K562 (cell line): ENCODE results near the gene PDZRN4. TPM values are rescaled to one million over a fixed set of nuclear protein-coding genes. Genes with fewer than 3 reads are reported as not detected.

Source experiments
- ATAC-seq: fragments of 200-7000 bp; cut with Tn5 transposase; 3 replicates; pipeline ENCODE4 v1.9.1; 2020; ENCODE audit warnings: moderate library complexity
- BruUV-seq: library from RNA; stranded (reverse); fragments of 400-500 nt; replicated peaks from 2 replicates; lab custom pipeline; 2021; lab: Mats Ljungman, UMichigan
- CTCF ChIA-PET: fragments of 300-600 bp; formaldehyde crosslinking; extraction: SDS; loops from one replicate; lab custom pipeline; 2021; ENCODE audit warnings: low intra/inter-chr PET ratio; lab: Yijun Ruan, JAX
- POLR2A ChIA-PET: fragments of 300-600, 350-650 bp; sonication (Branson Sonifier 250); formaldehyde crosslinking; extraction: SDS; loops from one replicate; lab custom pipeline; 2021; ENCODE audit warnings: antibody characterized with exemption, inconsistent platforms; lab: Yijun Ruan, JAX
- DNase-seq, 4 experiments: peaks; one replicate each; pipeline versions ENCODE4 v3.0.0 to v3.0.0-alpha.2; 2011 to 2018; ENCODE audit warnings: low spot score in 3 of 4, mixed read lengths in 3 of 4; ENCODE audit errors: extremely low read depth in 1 of 4
- FAIRE-seq: peaks from 2 replicates; lab custom pipeline; 2011; peaks lifted over from hg19 to GRCh38; lab: Jason Lieb, UNC
- H2AFZ ChIP-seq: 2 replicates; pipeline ENCODE4 v1.6.0; 2011; ENCODE audit warnings: low read depth, low read length, control low read depth, inconsistent platforms
- H3K27ac ChIP-seq: fragments of 200-600 bp; 3 replicates; pipeline ENCODE4 v1.8.0; 2011; ENCODE audit warnings: low read depth, mild to moderate bottlenecking, control low read depth, inconsistent platforms, low read length, moderate library complexity, mixed read lengths; ENCODE audit errors: extremely low read depth
- H3K27me3 ChIP-seq, 2 experiments: fragments of 300-600 bp in 1 of 2; 2 replicates in 1 of 2; 3 replicates in 1 of 2; pipeline versions ENCODE4 v1.6.0 to v1.8.0; 2011; ENCODE audit warnings: inconsistent platforms in 2 of 2, low read length in 2 of 2, mild to moderate bottlenecking in 1 of 2, mixed read lengths in 1 of 2, moderate library complexity in 1 of 2; ENCODE audit not compliant: control insufficient read depth in 2 of 2, insufficient read depth in 2 of 2
- H3K36me3 ChIP-seq: fragments of 300-600 bp; 3 replicates; pipeline ENCODE4 v1.8.0; 2011; ENCODE audit warnings: mild to moderate bottlenecking, low read length, inconsistent platforms; ENCODE audit not compliant: control insufficient read depth, insufficient read depth
- H3K4me1 ChIP-seq, 2 experiments: fragments of 200-600 bp in 1 of 2; replicated peaks in 1 of 2; 2 replicates in 1 of 2; 3 replicates in 1 of 2; pipeline versions ENCODE4 v1.5.1 to v1.8.0; 2011; ENCODE audit warnings: inconsistent platforms in 2 of 2, low read length in 2 of 2, mild to moderate bottlenecking in 1 of 2, mixed read lengths in 1 of 2, moderate library complexity in 1 of 2; ENCODE audit not compliant: control insufficient read depth in 2 of 2, insufficient read depth in 2 of 2
- H3K4me2 ChIP-seq: 2 replicates; pipeline ENCODE4 v1.6.1; 2011; ENCODE audit warnings: low read length, control low read depth, inconsistent platforms, mixed read lengths; ENCODE audit not compliant: insufficient read depth
- H3K4me3 ChIP-seq: fragments of 200-600 bp; sonication (generic), shearing (Covaris generic); 2 replicates; pipeline ENCODE4 v1.5.1; 2016; ENCODE audit warnings: control low read depth, inconsistent platforms
- H3K79me2 ChIP-seq: fragments of 200-600 bp; 3 replicates; pipeline ENCODE4 v1.8.0; 2011; ENCODE audit warnings: low read length, inconsistent platforms; ENCODE audit not compliant: control insufficient read depth, insufficient read depth
- H3K9ac ChIP-seq, 2 experiments: 2 replicates each; pipeline versions ENCODE4 v1.6.0 to v1.6.1; 2011; ENCODE audit warnings: low read depth in 2 of 2, low read length in 2 of 2, control low read depth in 1 of 2, inconsistent platforms in 1 of 2, mild to moderate bottlenecking in 1 of 2, mixed read lengths in 1 of 2; ENCODE audit not compliant: insufficient read depth in 1 of 2
- H3K9me1 ChIP-seq: one replicate; pipeline ENCODE4 v1.6.0; 2011; ENCODE audit warnings: inconsistent platforms, mild to moderate bottlenecking, low read length, moderate library complexity; ENCODE audit not compliant: control insufficient read depth, insufficient read depth
- H3K9me3 ChIP-seq: replicated peaks from 2 replicates; pipeline ENCODE4 v1.5.1; 2011; ENCODE audit warnings: low read depth, low read length, inconsistent platforms; ENCODE audit not compliant: control insufficient read depth, insufficient read depth
- H4K20me1 ChIP-seq: replicated peaks from 2 replicates; pipeline ENCODE4 v1.6.1; 2011; ENCODE audit warnings: low read length, inconsistent platforms, mixed read lengths; ENCODE audit not compliant: control insufficient read depth, insufficient read depth
- CHD7 ChIP-seq: fragments of 200-600 bp; sonication (generic); IDR thresholded peaks from one replicate; pipeline ENCODE4 v1.6.1; 2012; ENCODE audit warnings: mild to moderate bottlenecking, low read depth, low read length, inconsistent platforms
- ESRRA ChIP-seq: fragments of 450-650 bp; IDR thresholded peaks from 2 replicates; pipeline ENCODE4 v1.6.1; 2014; ENCODE audit warnings: low read depth, mild to moderate bottlenecking, moderate library complexity, borderline replicate concordance
- HIVEP1 ChIP-seq: fragments of 250-450 bp; sonication (Bioruptor Pico); IDR thresholded peaks from 2 replicates; pipeline ENCODE4 v1.4.0; 2020; ENCODE audit warnings: mild to moderate bottlenecking
- IFI16 ChIP-seq: fragments of 250-450 bp; sonication (Bioruptor Pico); IDR thresholded peaks from 2 replicates; pipeline ENCODE4 v2.1.2; 2022; ENCODE audit warnings: mild to moderate bottlenecking, inconsistent platforms
- MAFG ChIP-seq: fragments of 450-650 bp; conservative IDR thresholded peaks from 2 replicates; pipeline ENCODE4 v1.6.1; 2016; ENCODE audit warnings: missing genetic modification characterization, missing compliant biosample characterization
- RB1 ChIP-seq: fragments of 450-650 bp; IDR thresholded peaks from 2 replicates; pipeline ENCODE4 v1.6.1; 2017; ENCODE audit warnings: low read depth, mild to moderate bottlenecking
- RBM17 ChIP-seq: fragments of 200-400 bp; formaldehyde crosslinking; IDR thresholded peaks from 2 replicates; pipeline ENCODE4 v1.6.1; 2017; ENCODE audit warnings: low read depth, mild to moderate bottlenecking, low read length, borderline replicate concordance
- ZNF592 ChIP-seq: fragments of 450-650 bp; IDR thresholded peaks from 2 replicates; pipeline ENCODE4 v1.6.1; 2017; ENCODE audit warnings: antibody characterized with exemption, mild to moderate bottlenecking
- WGBS: fragments of 100-300 bp; shearing (Covaris generic); methylation state at CpG from one replicate; pipeline ENCODE4 v1.1.6; 2016; ENCODE audit warnings: low coverage, mixed read lengths; ENCODE audit not compliant: insufficient coverage; ENCODE audit errors: missing lambda C conversion rate; 5-methylcytosine and 5-hydroxymethylcytosine counted together
- in situ Hi-C: fragments of 300-500 bp; cut with MboI; formaldehyde crosslinking; loops from 4 replicates; pipeline ENCODE4 v1.15.0; 2018; ENCODE audit warnings: inconsistent platforms, mixed read lengths
- intact Hi-C: fragments of 100-400 bp; cut with micrococcal nuclease; formaldehyde crosslinking; loops from 2 replicates; pipeline ENCODE4 v1.14.2; 2022
- polyA plus RNA-seq, 8 experiments: library from polyadenylated mRNA; depleted of rRNA in 4 of 8; stranded (reverse) in 5 of 8; unstranded in 3 of 8; fragments of >200 nt; fragmentation: Nextera tagmentation in 2 of 8; fragmentation: Illumina TruSeq in 1 of 8; extraction: Ambion mirVana in 2 of 8; extraction: Trizol in 1 of 8; gene quantifications; 2 replicates each; pipeline versions ENCODE4 v1.2.1 to v1.2.3, GENCODE V29; 2011 to 2014; ENCODE audit warnings: inconsistent platforms in 1 of 8, missing spikeins in 1 of 8
- total RNA-seq, 7 experiments: library from RNA; depleted of rRNA in 6 of 7; stranded (reverse); fragments of >200 nt in 6 of 7; fragmentation: Illumina TruSeq in 2 of 7; extraction: Trizol in 2 of 7; gene quantifications; 2 replicates each; pipeline versions ENCODE4 v1.2.1 to v1.2.3, GENCODE V29; 2011 to 2021; ENCODE audit warnings: low replicate concordance in 1 of 7

Gene PDZRN4
- total and polyA plus RNA-seq, 9 of the 15 experiments (the other 6 are each of a cell fraction or from before 2014, with no cell fraction given): not detected

GRCh38 chr12:41277946-41278267 is 89.8 kb downstream of the PDZRN4 start:
- no peak for FAIRE-seq
- CTCF ChIA-PET: interaction anchor here (0.9 to 1.5 kb wide), 3 partner anchors 746 to 1094 kb away, joined by 3 to 7 read pairs (median 3); no protein-coding TSS in a partner anchor
- no peak for DNase-seq
- no TSS peak for BruUV-seq
- Histone ChIP-seq H2AFZ (no peak overlapping the region), H3K4me1 (no peaks in the 10 kb centered on the region), H3K9ac (no peak overlapping the region), H3K4me3 (no peak overlapping the region), H3K4me2 (no peak overlapping the region), H3K79me2 (no peaks in the 10 kb centered on the region), H3K9me1 (no peaks in the 10 kb centered on the region), H4K20me1 (no peaks in the 10 kb centered on the region), H3K9me3 (no peaks in the 10 kb centered on the region), H3K27ac (no peak overlapping the region), H3K27me3 (no peaks in the 10 kb centered on the region), H3K36me3 (no peaks in the 10 kb centered on the region)
- POLR2A ChIA-PET: no interaction called here
- intact Hi-C loops: loop anchor here (1.0 to 10.0 kb wide), 4 partner anchors 746 to 1289 kb away; no protein-coding TSS in a partner anchor
- in situ Hi-C loops: loop anchor here (25.0 kb wide), 1 partner anchor 734 kb away; no protein-coding TSS in a partner anchor
- no peak for ATAC-seq
- WGBS: 9% methylated on average over 3 of the region's 3 CpGs
- TF ChIP-seq RBM17: no peak
- no peak for TF ChIP-seq RB1
- TF ChIP-seq HIVEP1: no peak
- no peak for TF ChIP-seq CHD7
- TF ChIP-seq ESRRA: no peak
- no peak for TF ChIP-seq IFI16 (CRISPR knock-in tag)
- TF ChIP-seq MAFG (tag): no peak
- no peak for TF ChIP-seq ZNF592
